CD14-positive monocyte (primary cell): ENCODE results near the gene NDUFA8. TPM values are rescaled to one million over a fixed set of nuclear protein-coding genes. Genes with fewer than 3 reads are reported as not detected.

Experiments used
- DNase-seq, 3 donors: peaks; one replicate each; pipeline ENCODE4 v3.0.0-alpha.2; 2011 to 2022
- H2AFZ ChIP-seq: 2 replicates; pipeline ENCODE4 v1.6.0; 2012; ENCODE audit warnings: mild to moderate bottlenecking, low read depth, low read length, inconsistent platforms; ENCODE audit not compliant: insufficient read depth, poor library complexity, severe bottlenecking
- H3K27ac ChIP-seq, 2 donors: 1 replicate in 1 of 2; 2 replicates in 1 of 2; pipeline ENCODE4 v1.5.1; 2012 to 2013; ENCODE audit warnings: low read length in 2 of 2, control low read depth in 1 of 2, inconsistent platforms in 1 of 2, low read depth in 1 of 2, mild to moderate bottlenecking in 1 of 2
- H3K27me3 ChIP-seq, 2 donors: one replicate each; pipeline versions ENCODE4 v1.6.0 to v1.6.1; 2011 to 2013; ENCODE audit warnings: low read length in 2 of 2; ENCODE audit not compliant: control insufficient read depth in 2 of 2, insufficient read depth in 2 of 2
- H3K36me3 ChIP-seq, 2 donors: replicated peaks in 1 of 2; 1 replicate in 1 of 2; 2 replicates in 1 of 2; pipeline versions ENCODE4 v1.5.1 to v1.6.1; 2012 to 2013; ENCODE audit warnings: low read length in 2 of 2, control low read depth in 1 of 2, inconsistent platforms in 1 of 2, mild to moderate bottlenecking in 1 of 2; ENCODE audit not compliant: insufficient read depth in 2 of 2, control insufficient read depth in 1 of 2
- H3K4me1 ChIP-seq, 2 donors: 1 replicate in 1 of 2; 2 replicates in 1 of 2; pipeline versions ENCODE4 v1.5.1 to v1.6.1; 2012 to 2013; ENCODE audit warnings: low read length in 2 of 2, control low read depth in 1 of 2, inconsistent platforms in 1 of 2, mild to moderate bottlenecking in 1 of 2, moderate library complexity in 1 of 2; ENCODE audit not compliant: insufficient read depth in 2 of 2, control insufficient read depth in 1 of 2
- H3K4me2 ChIP-seq: replicated peaks from 2 replicates; pipeline ENCODE3; 2012; ENCODE audit warnings: low read length, moderate library complexity, mild to moderate bottlenecking; ENCODE audit not compliant: poor library complexity, severe bottlenecking; ENCODE audit errors: extremely low read depth
- H3K4me3 ChIP-seq, 3 experiments: fragments of 200-600 bp in 1 of 3; sonication (generic) in 1 of 3; replicated peaks in 1 of 3; 1 replicate in 2 of 3; 2 replicates in 1 of 3; pipeline ENCODE4 v1.5.1; 2011 to 2013; ENCODE audit warnings: low read length in 3 of 3, mild to moderate bottlenecking in 3 of 3, control low read depth in 2 of 3, low read depth in 2 of 3, inconsistent platforms in 1 of 3, moderate library complexity in 1 of 3
- H3K79me2 ChIP-seq: 2 replicates; pipeline ENCODE4 v1.6.0; 2012; ENCODE audit warnings: mild to moderate bottlenecking, control low read depth, inconsistent platforms, low read length, moderate library complexity; ENCODE audit not compliant: insufficient read depth
- H3K9ac ChIP-seq: 2 replicates; pipeline ENCODE4 v1.6.0; 2017; ENCODE audit warnings: low read length, mild to moderate bottlenecking; ENCODE audit not compliant: insufficient read depth, poor library complexity, severe bottlenecking
- H3K9me3 ChIP-seq, 2 donors: replicated peaks in 1 of 2; 1 replicate in 1 of 2; 2 replicates in 1 of 2; pipeline versions ENCODE4 v1.5.1 to v1.6.1; 2012 to 2013; ENCODE audit warnings: low read length in 2 of 2, control low read depth in 1 of 2; ENCODE audit not compliant: control insufficient read depth in 1 of 2, insufficient read depth in 1 of 2
- H4K20me1 ChIP-seq: 2 replicates; pipeline ENCODE4 v1.6.0; 2012; ENCODE audit warnings: mild to moderate bottlenecking, low read length, control low read depth, moderate library complexity; ENCODE audit not compliant: insufficient read depth
- H3K27ac Mint-ChIP-seq, 7 donors: one replicate each; pipeline ENCODE4 v1.8.0; 2020; ENCODE audit warnings: mild to moderate bottlenecking in 7 of 7, mixed read lengths in 7 of 7, moderate library complexity in 6 of 7, inconsistent platforms in 2 of 7
- H3K27me3 Mint-ChIP-seq, 3 donors: one replicate each; pipeline ENCODE4 v1.8.0; 2021 to 2022; ENCODE audit warnings: low read depth in 3 of 3, mild to moderate bottlenecking in 3 of 3, mixed read lengths in 3 of 3, moderate library complexity in 3 of 3, inconsistent platforms in 1 of 3
- H3K36me3 Mint-ChIP-seq, 2 donors: one replicate each; pipeline ENCODE4 v1.8.0; 2020; ENCODE audit warnings: mixed read lengths in 2 of 2, inconsistent platforms in 1 of 2, mild to moderate bottlenecking in 1 of 2
- H3K4me1 Mint-ChIP-seq: one replicate; pipeline ENCODE4 v1.8.0; 2020; ENCODE audit warnings: mild to moderate bottlenecking, mixed read lengths
- H3K4me3 Mint-ChIP-seq, 2 donors: one replicate each; pipeline ENCODE4 v1.8.0; 2020; ENCODE audit warnings: mild to moderate bottlenecking in 2 of 2, mixed read lengths in 2 of 2, moderate library complexity in 1 of 2
- H3K9me3 Mint-ChIP-seq, 7 donors: one replicate each; pipeline ENCODE4 v1.8.0; 2020 to 2022; ENCODE audit warnings: mixed read lengths in 7 of 7, mild to moderate bottlenecking in 6 of 7, moderate library complexity in 6 of 7, inconsistent platforms in 2 of 7
- WGBS: methylation state at CpG from one replicate; pipeline ENCODE4 v1.1.5; 2013; ENCODE audit warnings: missing lambda C conversion rate; ENCODE audit not compliant: insufficient coverage; 5-methylcytosine and 5-hydroxymethylcytosine counted together
- intact Hi-C, 2 donors: fragments of 100-400 bp; cut with micrococcal nuclease; formaldehyde crosslinking; loops; one replicate each; pipeline versions ENCODE4 v1.15.0 to v1.15.1; 2023
- polyA plus RNA-seq, 3 donors: library from polyadenylated mRNA; depleted of rRNA in 1 of 3; unstranded in 2 of 3; stranded (reverse) in 1 of 3; fragments of 300-500 nt in 2 of 3; fragments of >200 nt in 1 of 3; fragmentation: Illumina TruSeq in 2 of 3; gene quantifications; 1 replicate in 2 of 3; 2 replicates in 1 of 3; pipeline ENCODE4 v1.2.3, GENCODE V29; 2012 to 2021
- TF ChIP-seq, protein P1 (sequence below): fragments of 200-600 bp; IDR thresholded peaks from one replicate; pipeline ENCODE4 v1.8.0; 2022; ENCODE audit warnings: antibody characterized with exemption, mild to moderate bottlenecking

The NDUFA8 gene
- polyA plus RNA-seq, 3 donors: 19.6 to 71.2 (median 63.5) TPM

DNA sequence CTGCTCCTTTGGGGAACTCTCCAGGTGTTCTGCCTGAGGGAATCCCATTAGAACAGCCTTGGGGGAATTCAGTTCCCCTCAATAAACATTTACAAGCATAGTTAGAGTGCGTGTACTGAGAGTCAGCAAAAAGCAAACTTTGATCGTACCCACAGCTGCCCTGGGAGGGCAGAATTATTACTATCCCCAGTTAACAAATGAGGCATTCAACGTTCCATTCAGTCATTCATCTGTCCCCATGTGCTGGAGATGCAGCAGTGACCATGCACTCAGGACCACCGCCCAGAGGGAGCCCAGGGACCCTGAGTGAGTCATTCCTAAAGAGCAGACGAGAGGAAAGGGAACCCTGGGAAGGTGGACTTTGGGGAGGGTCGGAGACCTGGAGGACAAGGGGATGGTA, 47.3 kb downstream of the NDUFA8 start:
- no peaks in the 10 kb centered on the region for H3K79me2 ChIP-seq
- TF ChIP-seq, protein P1, sequence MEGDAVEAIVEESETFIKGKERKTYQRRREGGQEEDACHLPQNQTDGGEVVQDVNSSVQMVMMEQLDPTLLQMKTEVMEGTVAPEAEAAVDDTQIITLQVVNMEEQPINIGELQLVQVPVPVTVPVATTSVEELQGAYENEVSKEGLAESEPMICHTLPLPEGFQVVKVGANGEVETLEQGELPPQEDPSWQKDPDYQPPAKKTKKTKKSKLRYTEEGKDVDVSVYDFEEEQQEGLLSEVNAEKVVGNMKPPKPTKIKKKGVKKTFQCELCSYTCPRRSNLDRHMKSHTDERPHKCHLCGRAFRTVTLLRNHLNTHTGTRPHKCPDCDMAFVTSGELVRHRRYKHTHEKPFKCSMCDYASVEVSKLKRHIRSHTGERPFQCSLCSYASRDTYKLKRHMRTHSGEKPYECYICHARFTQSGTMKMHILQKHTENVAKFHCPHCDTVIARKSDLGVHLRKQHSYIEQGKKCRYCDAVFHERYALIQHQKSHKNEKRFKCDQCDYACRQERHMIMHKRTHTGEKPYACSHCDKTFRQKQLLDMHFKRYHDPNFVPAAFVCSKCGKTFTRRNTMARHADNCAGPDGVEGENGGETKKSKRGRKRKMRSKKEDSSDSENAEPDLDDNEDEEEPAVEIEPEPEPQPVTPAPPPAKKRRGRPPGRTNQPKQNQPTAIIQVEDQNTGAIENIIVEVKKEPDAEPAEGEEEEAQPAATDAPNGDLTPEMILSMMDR: no peak
- peaks cover 2 to 9% (median 7%) of the 10 kb centered on the region in 3 donors for H3K27me3 Mint-ChIP-seq
- H3K27ac Mint-ChIP-seq: peak overlapping the region in 1 of 7 donors; percentile 70
- no peak overlapping the region for H3K4me2 ChIP-seq
- H2AFZ ChIP-seq: no peak overlapping the region
- no peak overlapping the region for H3K4me3 ChIP-seq
- peak overlapping the region in 1 of 2 donors; percentile 20 for H3K4me3 Mint-ChIP-seq
- DNase-seq: no peak
- H3K36me3 Mint-ChIP-seq: no peaks in the 10 kb centered on the region
- H3K9me3 ChIP-seq: peaks cover 0 to 6% of the 10 kb centered on the region in 2 donors
- no peaks in the 10 kb centered on the region for H3K4me1 ChIP-seq
- no peak overlapping the region for H3K27ac ChIP-seq
- H4K20me1 ChIP-seq: no peaks in the 10 kb centered on the region
- intact Hi-C loops: no loop called here
- no peaks in the 10 kb centered on the region for H3K27me3 ChIP-seq
- peaks cover 0 to 8% (median 2%) of the 10 kb centered on the region in 7 donors for H3K9me3 Mint-ChIP-seq
- no peaks in the 10 kb centered on the region for H3K4me1 Mint-ChIP-seq
- 94% methylated on average over 6 of the region's 6 CpGs for WGBS
- no peaks in the 10 kb centered on the region for H3K36me3 ChIP-seq
- no peak overlapping the region for H3K9ac ChIP-seq

DNA sequence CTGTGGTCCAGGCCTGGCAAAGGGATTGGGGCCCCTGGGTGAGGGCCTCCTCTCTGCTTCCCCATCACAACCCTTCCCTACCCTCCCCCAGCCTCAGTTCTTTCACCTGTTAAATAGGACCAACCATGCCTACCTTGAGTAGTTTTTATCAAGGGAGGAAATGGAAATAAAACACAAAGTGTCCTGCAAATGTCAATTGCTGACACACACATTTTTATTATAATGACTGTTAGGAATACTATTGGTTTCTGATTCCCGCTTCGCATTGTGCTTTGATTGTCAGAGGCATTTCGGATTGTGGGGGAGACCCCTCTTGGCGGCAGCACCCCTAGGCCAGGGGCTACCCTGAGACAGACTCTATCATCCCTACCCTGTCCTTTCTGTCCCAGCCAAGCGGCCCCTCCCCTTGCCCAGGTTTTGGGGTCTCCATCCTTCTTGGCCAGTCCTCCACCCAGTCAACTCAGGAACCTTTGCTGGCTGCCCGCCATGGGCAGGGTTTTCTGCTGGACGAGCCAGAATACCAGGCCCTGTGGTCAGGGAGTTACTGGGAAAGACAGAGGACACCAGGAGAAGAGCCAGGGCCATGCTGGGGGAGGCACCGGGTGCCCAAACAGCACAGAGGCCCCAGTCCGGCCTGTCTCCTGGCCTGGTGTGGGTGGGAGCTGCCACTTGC, 48.0 kb downstream of the NDUFA8 start:
- Histone ChIP-seq H3K27me3 (no peaks in the 10 kb centered on the region), H3K4me1 (no peaks in the 10 kb centered on the region), H3K36me3 (no peaks in the 10 kb centered on the region), H3K4me3 (no peak overlapping the region), H3K79me2 (no peaks in the 10 kb centered on the region), H3K4me2 (no peak overlapping the region), H3K9me3 (peaks cover 0 to 1% of the 10 kb centered on the region in 2 donors), H2AFZ (no peak overlapping the region), H3K27ac (no peak overlapping the region), H3K9ac (no peak overlapping the region), H4K20me1 (no peaks in the 10 kb centered on the region)
- TF ChIP-seq, protein P1: no peak
- 100% methylated on average over 2 of the region's 9 CpGs for WGBS
- intact Hi-C loops: no loop called here
- Mint-ChIP-seq H3K27ac (peak overlapping the region in 1 of 7 donors; percentile 21), H3K27me3 (peaks cover 2 to 11% (median 7%) of the 10 kb centered on the region in 3 donors), H3K9me3 (peaks cover 0 to 3% (median 0%) of the 10 kb centered on the region in 7 donors), H3K4me1 (no peaks in the 10 kb centered on the region), H3K36me3 (no peaks in the 10 kb centered on the region), H3K4me3 (no peak overlapping the region)
- DNase-seq: no peak
